ENCODE measurements around the gene LMAN2.

LMAN2 gene

GRCh38 chr5:177310757-177311391 lies 40.6 kb downstream of the LMAN2 start:
- no peak overlapping the region for H2BK15ac ChIP-seq (replicated peaks; ENCODE audit: low read depth)
- no peak overlapping the region for H4K5ac ChIP-seq (ENCODE audit: low read length)
- H3K36me3 ChIP-seq (ENCODE audit: control insufficient read depth, insufficient read depth, low read length) = peaks cover 3% of the 10 kb centered on the region
- H3K27me3 ChIP-seq (ENCODE audit: insufficient read depth, low read length, poor library complexity) = no peaks in the 10 kb centered on the region
- H2AK5ac ChIP-seq (ENCODE audit: low read length) = no peak overlapping the region
- H3K9ac ChIP-seq (ENCODE audit: low read length) = peak overlapping the region; percentile 79
- DNase-seq = peak; percentile 60
- peak overlapping the region; percentile 86 for H3K56ac ChIP-seq (ENCODE audit: low read length)
- no CpG with 5 or more reads among the region's 20 CpGs for WGBS (ENCODE audit: extremely low coverage, insufficient coverage, low lambda C conversion rate)
- peaks cover 2% of the 10 kb centered on the region for H3K79me1 ChIP-seq (ENCODE audit: low read length)
- H3K4me2 ChIP-seq (ENCODE audit: low read length) = peak overlapping the region; percentile 3
- no peak overlapping the region for H2BK5ac ChIP-seq (ENCODE audit: low read length)
- H3K23ac ChIP-seq (ENCODE audit: low read length) = no peak overlapping the region
- H3K4ac ChIP-seq (ENCODE audit: low read depth, low read length) = no peak overlapping the region
- no peak overlapping the region for H3K18ac ChIP-seq (ENCODE audit: low read length)
- H3K27ac ChIP-seq (ENCODE audit: low read depth, low read length) = no peak overlapping the region
- no peak overlapping the region for H3K4me3 ChIP-seq (ENCODE audit: low read length)
- peaks cover 4% of the 10 kb centered on the region for H3K4me1 ChIP-seq (ENCODE audit: control insufficient read depth, low read depth, low read length)
- H2BK120ac ChIP-seq (ENCODE audit: low read depth, low read length) = no peak overlapping the region
- no peaks in the 10 kb centered on the region for H3K79me2 ChIP-seq (ENCODE audit: control insufficient read depth, insufficient read depth, low read length)
- no peak overlapping the region for H4K8ac ChIP-seq (ENCODE audit: low read depth, low read length)

- no peak overlapping the region for H3K4me3 ChIP-seq (ENCODE audit: low read length)
- peaks cover 4% of the 10 kb centered on the region for H3K4me1 ChIP-seq (ENCODE audit: control insufficient read depth, low read depth, low read length)
- no peak overlapping the region for H3K4me2 ChIP-seq (ENCODE audit: low read length)
- no peak overlapping the region for H2BK15ac ChIP-seq (replicated peaks; ENCODE audit: low read depth)
- H3K79me1 ChIP-seq (ENCODE audit: low read length) = peaks cover 4% of the 10 kb centered on the region
- peaks cover 3% of the 10 kb centered on the region for H3K36me3 ChIP-seq (ENCODE audit: control insufficient read depth, insufficient read depth, low read length)
- no peak overlapping the region for H3K23ac ChIP-seq (ENCODE audit: low read length)
- no peak overlapping the region for H2BK5ac ChIP-seq (ENCODE audit: low read length)
- H4K5ac ChIP-seq (ENCODE audit: low read length) = no peak overlapping the region
- H3K27me3 ChIP-seq (ENCODE audit: insufficient read depth, low read length, poor library complexity) = no peaks in the 10 kb centered on the region
- no peak overlapping the region for H4K8ac ChIP-seq (ENCODE audit: low read depth, low read length)
- no peak overlapping the region for H3K4ac ChIP-seq (ENCODE audit: low read depth, low read length)
- H3K56ac ChIP-seq (ENCODE audit: low read length) = no peak overlapping the region
- no peak overlapping the region for H2BK120ac ChIP-seq (ENCODE audit: low read depth, low read length)
- H3K79me2 ChIP-seq (ENCODE audit: control insufficient read depth, insufficient read depth, low read length) = peaks cover 4% of the 10 kb centered on the region
- WGBS (ENCODE audit: extremely low coverage, insufficient coverage, low lambda C conversion rate) = no CpG with 5 or more reads among the region's 13 CpGs
- H3K9ac ChIP-seq (ENCODE audit: low read length) = no peak overlapping the region
- no peak overlapping the region for H3K18ac ChIP-seq (ENCODE audit: low read length)
- H3K27ac ChIP-seq (ENCODE audit: low read depth, low read length) = no peak overlapping the region
- no peak for DNase-seq
- no peak overlapping the region for H2AK5ac ChIP-seq (ENCODE audit: low read length)
Observed at GRCh38 chr5:177310332-177310731, 41.1 kb downstream of the LMAN2 start.

- Histone ChIP-seq H4K8ac (ENCODE audit: low read depth, low read length) (no peak overlapping the region), H3K4me2 (ENCODE audit: low read length) (no peak overlapping the region), H3K4ac (ENCODE audit: low read depth, low read length) (no peak overlapping the region), H3K79me2 (ENCODE audit: control insufficient read depth, insufficient read depth, low read length) (peaks cover 10% of the 10 kb centered on the region), H3K9ac (ENCODE audit: low read length) (no peak overlapping the region), H3K56ac (ENCODE audit: low read length) (no peak overlapping the region), H3K36me3 (ENCODE audit: control insufficient read depth, insufficient read depth, low read length) (peaks cover 3% of the 10 kb centered on the region), H4K5ac (ENCODE audit: low read length) (no peak overlapping the region), H2BK120ac (ENCODE audit: low read depth, low read length) (no peak overlapping the region), H3K27me3 (ENCODE audit: insufficient read depth, low read length, poor library complexity) (no peaks in the 10 kb centered on the region), H3K27ac (ENCODE audit: low read depth, low read length) (no peak overlapping the region), H2BK5ac (ENCODE audit: low read length) (no peak overlapping the region), H3K18ac (ENCODE audit: low read length) (no peak overlapping the region), H3K4me1 (ENCODE audit: control insufficient read depth, low read depth, low read length) (peaks cover 8% of the 10 kb centered on the region), H3K23ac (ENCODE audit: low read length) (no peak overlapping the region), H3K79me1 (ENCODE audit: low read length) (peaks cover 8% of the 10 kb centered on the region), H3K4me3 (ENCODE audit: low read length) (no peak overlapping the region), H2AK5ac (ENCODE audit: low read length) (no peak overlapping the region), H2BK15ac (replicated peaks; ENCODE audit: low read depth) (no peak overlapping the region)
- no CpG with 5 or more reads among the region's 10 CpGs for WGBS (ENCODE audit: extremely low coverage, insufficient coverage, low lambda C conversion rate)
- DNase-seq = peak; percentile 96
Observed at GRCh38 chr5:177309351-177310191, 41.9 kb downstream of the LMAN2 start.

- no peak overlapping the region for H4K5ac ChIP-seq (ENCODE audit: low read length)
- peaks cover 8% of the 10 kb centered on the region for H3K79me1 ChIP-seq (ENCODE audit: low read length)
- H2BK120ac ChIP-seq (ENCODE audit: low read depth, low read length) = no peak overlapping the region
- no peak overlapping the region for H3K56ac ChIP-seq (ENCODE audit: low read length)
- peaks cover 8% of the 10 kb centered on the region for H3K4me1 ChIP-seq (ENCODE audit: control insufficient read depth, low read depth, low read length)
- H3K23ac ChIP-seq (ENCODE audit: low read length) = no peak overlapping the region
- no peak overlapping the region for H3K9ac ChIP-seq (ENCODE audit: low read length)
- no peak overlapping the region for H2BK15ac ChIP-seq (replicated peaks; ENCODE audit: low read depth)
- no peak overlapping the region for H4K8ac ChIP-seq (ENCODE audit: low read depth, low read length)
- no peak overlapping the region for H3K27ac ChIP-seq (ENCODE audit: low read depth, low read length)
- H3K4me3 ChIP-seq (ENCODE audit: low read length) = no peak overlapping the region
- H2AK5ac ChIP-seq (ENCODE audit: low read length) = no peak overlapping the region
- WGBS (ENCODE audit: extremely low coverage, insufficient coverage, low lambda C conversion rate) = no CpG with 5 or more reads among the region's 11 CpGs
- no peak for DNase-seq
- no peak overlapping the region for H3K18ac ChIP-seq (ENCODE audit: low read length)
- no peak overlapping the region for H3K4me2 ChIP-seq (ENCODE audit: low read length)
- H3K36me3 ChIP-seq (ENCODE audit: control insufficient read depth, insufficient read depth, low read length) = peaks cover 3% of the 10 kb centered on the region
- H3K79me2 ChIP-seq (ENCODE audit: control insufficient read depth, insufficient read depth, low read length) = peaks cover 18% of the 10 kb centered on the region
- no peak overlapping the region for H3K4ac ChIP-seq (ENCODE audit: low read depth, low read length)
- H2BK5ac ChIP-seq (ENCODE audit: low read length) = no peak overlapping the region
- H3K27me3 ChIP-seq (ENCODE audit: insufficient read depth, low read length, poor library complexity) = no peaks in the 10 kb centered on the region
Observed at GRCh38 chr5:177308740-177309139, 42.7 kb downstream of the LMAN2 start.

- H2AK5ac ChIP-seq (ENCODE audit: low read length) = no peak overlapping the region
- H2BK120ac ChIP-seq (ENCODE audit: low read depth, low read length) = no peak overlapping the region
- no peak overlapping the region for H3K4me3 ChIP-seq (ENCODE audit: low read length)
- H4K5ac ChIP-seq (ENCODE audit: low read length) = no peak overlapping the region
- peaks cover 18% of the 10 kb centered on the region for H3K79me2 ChIP-seq (ENCODE audit: control insufficient read depth, insufficient read depth, low read length)
- H3K36me3 ChIP-seq (ENCODE audit: control insufficient read depth, insufficient read depth, low read length) = peaks cover 3% of the 10 kb centered on the region
- H2BK5ac ChIP-seq (ENCODE audit: low read length) = no peak overlapping the region
- no peak for DNase-seq
- H3K56ac ChIP-seq (ENCODE audit: low read length) = no peak overlapping the region
- H3K4me1 ChIP-seq (ENCODE audit: control insufficient read depth, low read depth, low read length) = peaks cover 5% of the 10 kb centered on the region
- no peak overlapping the region for H3K9ac ChIP-seq (ENCODE audit: low read length)
- H3K79me1 ChIP-seq (ENCODE audit: low read length) = peaks cover 8% of the 10 kb centered on the region
- H3K18ac ChIP-seq (ENCODE audit: low read length) = no peak overlapping the region
- no peak overlapping the region for H3K4me2 ChIP-seq (ENCODE audit: low read length)
- no peak overlapping the region for H4K8ac ChIP-seq (ENCODE audit: low read depth, low read length)
- no peak overlapping the region for H3K4ac ChIP-seq (ENCODE audit: low read depth, low read length)
- H3K23ac ChIP-seq (ENCODE audit: low read length) = no peak overlapping the region
- H3K27me3 ChIP-seq (ENCODE audit: insufficient read depth, low read length, poor library complexity) = no peaks in the 10 kb centered on the region
- H2BK15ac ChIP-seq (replicated peaks; ENCODE audit: low read depth) = no peak overlapping the region
- H3K27ac ChIP-seq (ENCODE audit: low read depth, low read length) = no peak overlapping the region
- no CpG with 5 or more reads among the region's 43 CpGs for WGBS (ENCODE audit: extremely low coverage, insufficient coverage, low lambda C conversion rate)
Observed at GRCh38 chr5:177307544-177308363, 43.7 kb downstream of the LMAN2 start.
